Measurements from ENCODE around the gene SHROOM3.

SHROOM3 gene

GRCh38 chr4:76741663-76742020 lies 306.6 kb downstream of the SHROOM3 start:
- H3K27me3 ChIP-seq: peaks cover 4% of the 10 kb centered on the region
- no peak overlapping the region for H3K27ac ChIP-seq
- no peaks in the 10 kb centered on the region for H3K9me3 ChIP-seq
- no peak overlapping the region for H3K4me3 ChIP-seq (ENCODE audit: low read depth in 1 of 2, low read length in 1 of 2)
- no peaks in the 10 kb centered on the region for H3K36me3 ChIP-seq
- no peaks in the 10 kb centered on the region for H3K4me1 ChIP-seq (ENCODE audit: control insufficient read depth in 1 of 2, insufficient read depth in 1 of 2, low read depth in 1 of 2, low read length in 1 of 2)
- TF ChIP-seq CTCF (IDR thresholded peaks at IDR 0.05): no peak

- Histone ChIP-seq H3K4me3 (ENCODE audit: low read depth in 1 of 2, low read length in 1 of 2) (no peak overlapping the region), H3K9me3 (no peaks in the 10 kb centered on the region), H3K36me3 (no peaks in the 10 kb centered on the region), H3K4me1 (ENCODE audit: control insufficient read depth in 1 of 2, insufficient read depth in 1 of 2, low read depth in 1 of 2, low read length in 1 of 2) (no peaks in the 10 kb centered on the region), H3K27ac (no peak overlapping the region), H3K27me3 (peaks cover 3% of the 10 kb centered on the region)
- TF ChIP-seq CTCF (IDR thresholded peaks at IDR 0.05): no peak
These were observed 309.4 kb downstream of the SHROOM3 start for GRCh38 chr4:76744241-76744921.

- no peaks in the 10 kb centered on the region for H3K4me1 ChIP-seq (ENCODE audit: control insufficient read depth in 1 of 2, insufficient read depth in 1 of 2, low read depth in 1 of 2, low read length in 1 of 2)
- H3K4me3 ChIP-seq (ENCODE audit: low read depth in 1 of 2, low read length in 1 of 2): no peak overlapping the region
- H3K27me3 ChIP-seq: peaks cover 5% of the 10 kb centered on the region
- H3K9me3 ChIP-seq: no peaks in the 10 kb centered on the region
- no peak overlapping the region for H3K27ac ChIP-seq
- H3K36me3 ChIP-seq: no peaks in the 10 kb centered on the region
- TF ChIP-seq CTCF (IDR thresholded peaks at IDR 0.05): no peak
These were observed 310.2 kb downstream of the SHROOM3 start for GRCh38 chr4:76745240-76745639.

- no peak for TF ChIP-seq CTCF (IDR thresholded peaks at IDR 0.05)
- Histone ChIP-seq H3K27me3 (peaks cover 18% of the 10 kb centered on the region), H3K4me1 (ENCODE audit: control insufficient read depth in 1 of 2, insufficient read depth in 1 of 2, low read depth in 1 of 2, low read length in 1 of 2) (no peaks in the 10 kb centered on the region), H3K36me3 (no peaks in the 10 kb centered on the region), H3K9me3 (no peaks in the 10 kb centered on the region), H3K4me3 (ENCODE audit: low read depth in 1 of 2, low read length in 1 of 2) (no peak overlapping the region), H3K27ac (no peak overlapping the region)
These were observed 312.5 kb downstream of the SHROOM3 start for GRCh38 chr4:76747563-76747962.

- Histone ChIP-seq H3K4me1 (ENCODE audit: control insufficient read depth in 1 of 2, insufficient read depth in 1 of 2, low read depth in 1 of 2, low read length in 1 of 2) (no peaks in the 10 kb centered on the region), H3K27me3 (peaks cover 29% of the 10 kb centered on the region), H3K9me3 (no peaks in the 10 kb centered on the region), H3K36me3 (no peaks in the 10 kb centered on the region), H3K4me3 (ENCODE audit: low read depth in 1 of 2, low read length in 1 of 2) (no peak overlapping the region), H3K27ac (no peak overlapping the region)
- TF ChIP-seq CTCF (IDR thresholded peaks at IDR 0.05): no peak
These were observed 313.6 kb downstream of the SHROOM3 start for GRCh38 chr4:76748649-76749048.
